HS-27A (cell line): Measurements from ENCODE around the gene SELP.

Source experiments
- DNase-seq: peaks from one replicate; pipeline ENCODE4 v3.0.0-alpha.2; 2012; ENCODE audit warnings: low read depth, missing footprints

SELP gene

GRCh38 chr1:169620565-169620964 is 9.4 kb downstream of the SELP start:
- DNase-seq, result no peak

GRCh38 chr1:169618367-169618766 is 11.6 kb downstream of the SELP start:
- DNase-seq, result no peak

GRCh38 chr1:169615803-169616202 is 14.1 kb downstream of the SELP start:
- no peak for DNase-seq

- no peak for DNase-seq
These were observed 19.1 kb downstream of the SELP start for GRCh38 chr1:169610858-169611257.

- no peak for DNase-seq
These were observed 19.8 kb downstream of the SELP start for GRCh38 chr1:169610108-169610507.

GRCh38 chr1:169608226-169608625 is 21.7 kb downstream of the SELP start:
- no peak for DNase-seq

GRCh38 chr1:169604781-169605560 is 25.0 kb downstream of the SELP start:
- no peak for DNase-seq

GRCh38 chr1:169601096-169601881 is 28.6 kb downstream of the SELP start:
- no peak for DNase-seq

GRCh38 chr1:169595764-169596711 is 33.9 kb downstream of the SELP start:
- no peak for DNase-seq

GRCh38 chr1:169594391-169594790 is 35.5 kb downstream of the SELP start:
- no peak for DNase-seq

- no peak for DNase-seq
These were observed 39.0 kb downstream of the SELP start for GRCh38 chr1:169590932-169591331.

- no peak for DNase-seq
These were observed 41.0 kb downstream of the SELP start for GRCh38 chr1:169588785-169589485.

- no peak for DNase-seq
These were observed 41.8 kb downstream of the SELP start for GRCh38 chr1:169588112-169588511.

GRCh38 chr1:169586395-169587255 is 43.3 kb downstream of the SELP start, which contains the start of gene F5:
F5 (minus strand) TSS chr1:169586481; CDS start chr1:169586386, 95 bp downstream.
- DNase-seq, result no peak

- DNase-seq, result no peak
These were observed 43.9 kb downstream of the SELP start for GRCh38 chr1:169586067-169586394.

- DNase-seq, result no peak
These were observed 44.7 kb downstream of the SELP start for GRCh38 chr1:169585181-169585580.

GRCh38 chr1:169584483-169585144 is 45.3 kb downstream of the SELP start:
- no peak for DNase-seq

GRCh38 chr1:169577981-169578738 is 51.8 kb downstream of the SELP start:
- no peak for DNase-seq

GRCh38 chr1:169576935-169577331 is 53.0 kb downstream of the SELP start:
- DNase-seq, result no peak
